SU-DHL-6 (cell line): Measurements from ENCODE around the gene FARS2.

Experiments used
- CTCF ChIP-seq: fragments of 200-600 bp; sonication (generic); IDR thresholded peaks from one replicate; pipeline ENCODE4 v1.5.1; 2017; ENCODE audit warnings: antibody characterized with exemption, mild to moderate bottlenecking, low read length, moderate library complexity; ENCODE audit not compliant: insufficient read depth, poor library complexity, severe bottlenecking
- EZH2phosphoT487 ChIP-seq: fragments of 200-600 bp; sonication (generic), shearing (Covaris generic); conservative IDR thresholded peaks from 2 replicates; pipeline ENCODE4 v1.6.1; 2018; ENCODE audit warnings: mild to moderate bottlenecking, antibody characterized with exemption, low read length, moderate library complexity, mixed read lengths

DNA sequence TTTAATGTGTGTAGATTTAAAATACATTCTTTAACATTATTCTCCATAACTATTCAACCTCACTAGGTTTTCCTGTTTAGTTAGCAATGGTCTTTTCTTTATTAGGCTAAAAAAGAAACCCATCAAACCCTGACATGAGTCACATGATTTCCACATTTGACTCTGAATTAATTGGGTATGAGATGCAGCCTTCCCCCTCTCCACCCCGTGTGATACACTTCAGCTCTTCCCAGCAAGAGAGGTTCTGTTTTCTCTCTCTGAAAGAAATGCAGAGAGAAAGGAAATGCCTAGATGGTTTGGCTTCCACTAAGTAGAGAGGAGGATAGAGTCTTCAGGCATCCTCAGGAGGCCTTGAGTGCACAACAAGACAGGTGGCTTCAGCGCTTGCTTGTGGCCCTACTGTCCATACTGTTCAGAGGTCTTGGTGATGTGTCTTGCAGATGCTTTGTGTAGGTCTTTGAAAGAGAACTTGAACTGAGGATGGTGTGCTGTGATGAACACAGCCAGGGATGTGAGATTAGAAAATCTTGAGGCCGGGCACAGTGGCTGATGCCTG is 17.3 kb downstream of the FARS2 start:
- TF ChIP-seq CTCF (no peak), EZH2phosphoT487 (no peak)
